Mammary epithelial cell (primary cell): ENCODE results near the gene CLN6.

Source experiments
- CTCF ChIP-seq, 2 donors: IDR thresholded peaks in 1 of 2; conservative IDR thresholded peaks in 1 of 2; 2 replicates each; pipeline ENCODE4 v1.5.1; 2011 to 2012; ENCODE audit warnings: inconsistent platforms in 2 of 2, low read length in 2 of 2, mild to moderate bottlenecking in 2 of 2, control low read depth in 1 of 2, low read depth in 1 of 2; ENCODE audit not compliant: insufficient read depth in 1 of 2; ENCODE audit errors: extremely low read depth in 1 of 2
- EZH2 ChIP-seq: IDR thresholded peaks from 2 replicates; pipeline ENCODE4 v1.6.1; 2012; ENCODE audit warnings: low read length, inconsistent platforms, borderline replicate concordance

- TF ChIP-seq CTCF (conservative IDR thresholded peaks at IDR 0.05 in 1 of 2, IDR thresholded peaks at IDR 0.05 in 1 of 2; ENCODE audit: extremely low read depth in 1 of 2, insufficient read depth in 1 of 2, low read depth in 1 of 2, low read length in 2 of 2) (no peak), EZH2 (no peak)
These were observed 56.4 kb downstream of the CLN6 start for GRCh38 chr15:68173119-68173518.
